ENCODE measurements around the gene UNG.

- TF ChIP-seq EZH2 (IDR thresholded peaks at IDR 0.05; ENCODE audit: borderline replicate concordance, low read depth, low read length, severe bottlenecking) (no peak), CTCF (IDR thresholded peaks at IDR 0.05; ENCODE audit: borderline replicate concordance, extremely low read depth, low read length, poor library complexity, severe bottlenecking) (no peak)
These were observed 44.7 kb upstream of the UNG start, which contains the start of gene USP30 for GRCh38 chr12:109052414-109053323.

Data from DND-41 (cell line).